ENCODE results near the gene MTG2. TPM values are rescaled to one million over a fixed set of nuclear protein-coding genes. Genes with fewer than 3 reads are reported as not detected.

The MTG2 gene
- total RNA-seq, 1 experiment from 2014 or later = 27.9 TPM

DNA sequence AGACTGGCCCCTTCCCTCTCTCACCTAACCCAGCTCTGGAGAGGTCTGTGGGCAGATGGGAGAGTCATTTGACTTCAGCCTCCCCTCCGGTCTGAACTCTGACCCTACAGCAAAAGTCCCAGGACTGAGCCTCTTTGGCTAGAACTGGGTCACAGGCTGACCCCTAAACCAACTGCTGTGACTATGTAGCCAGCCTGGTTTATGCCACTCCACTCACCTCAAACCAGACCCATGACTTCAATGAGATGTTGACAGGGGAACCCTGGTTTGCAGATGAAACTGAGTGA is 54.6 kb downstream of the MTG2 start:
- H3K36me3 Mint-ChIP-seq = peaks cover 6% of the 10 kb centered on the region
- DNase-seq (ENCODE audit: low spot score) = no peak
- TF ChIP-seq, protein P1, sequence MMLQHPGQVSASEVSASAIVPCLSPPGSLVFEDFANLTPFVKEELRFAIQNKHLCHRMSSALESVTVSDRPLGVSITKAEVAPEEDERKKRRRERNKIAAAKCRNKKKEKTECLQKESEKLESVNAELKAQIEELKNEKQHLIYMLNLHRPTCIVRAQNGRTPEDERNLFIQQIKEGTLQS (CRISPR knock-in tag; conservative IDR thresholded peaks at IDR 0.05) = no peak
- TF ChIP-seq, protein P2, sequence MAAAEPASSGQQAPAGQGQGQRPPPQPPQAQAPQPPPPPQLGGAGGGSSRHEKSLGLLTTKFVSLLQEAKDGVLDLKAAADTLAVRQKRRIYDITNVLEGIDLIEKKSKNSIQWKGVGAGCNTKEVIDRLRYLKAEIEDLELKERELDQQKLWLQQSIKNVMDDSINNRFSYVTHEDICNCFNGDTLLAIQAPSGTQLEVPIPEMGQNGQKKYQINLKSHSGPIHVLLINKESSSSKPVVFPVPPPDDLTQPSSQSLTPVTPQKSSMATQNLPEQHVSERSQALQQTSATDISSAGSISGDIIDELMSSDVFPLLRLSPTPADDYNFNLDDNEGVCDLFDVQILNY (CRISPR knock-in tag; IDR thresholded peaks at IDR 0.05) = no peak
- TF ChIP-seq, protein P3, sequence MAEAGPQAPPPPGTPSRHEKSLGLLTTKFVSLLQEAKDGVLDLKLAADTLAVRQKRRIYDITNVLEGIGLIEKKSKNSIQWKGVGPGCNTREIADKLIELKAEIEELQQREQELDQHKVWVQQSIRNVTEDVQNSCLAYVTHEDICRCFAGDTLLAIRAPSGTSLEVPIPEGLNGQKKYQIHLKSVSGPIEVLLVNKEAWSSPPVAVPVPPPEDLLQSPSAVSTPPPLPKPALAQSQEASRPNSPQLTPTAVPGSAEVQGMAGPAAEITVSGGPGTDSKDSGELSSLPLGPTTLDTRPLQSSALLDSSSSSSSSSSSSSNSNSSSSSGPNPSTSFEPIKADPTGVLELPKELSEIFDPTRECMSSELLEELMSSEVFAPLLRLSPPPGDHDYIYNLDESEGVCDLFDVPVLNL (CRISPR knock-in tag; IDR thresholded peaks at IDR 0.05; ENCODE audit: borderline replicate concordance, low read depth) = no peak
- TF ChIP-seq, protein P4, sequence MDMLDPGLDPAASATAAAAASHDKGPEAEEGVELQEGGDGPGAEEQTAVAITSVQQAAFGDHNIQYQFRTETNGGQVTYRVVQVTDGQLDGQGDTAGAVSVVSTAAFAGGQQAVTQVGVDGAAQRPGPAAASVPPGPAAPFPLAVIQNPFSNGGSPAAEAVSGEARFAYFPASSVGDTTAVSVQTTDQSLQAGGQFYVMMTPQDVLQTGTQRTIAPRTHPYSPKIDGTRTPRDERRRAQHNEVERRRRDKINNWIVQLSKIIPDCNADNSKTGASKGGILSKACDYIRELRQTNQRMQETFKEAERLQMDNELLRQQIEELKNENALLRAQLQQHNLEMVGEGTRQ (CRISPR knock-in tag; IDR thresholded peaks at IDR 0.05) = no peak
- TF ChIP-seq IRF2 (CRISPR knock-in tag; IDR thresholded peaks at IDR 0.05; ENCODE audit: borderline replicate concordance, low read depth) = no peak
- no peak for TF ChIP-seq TEAD1 (CRISPR knock-in tag; IDR thresholded peaks at IDR 0.05)
- no peak for TF ChIP-seq SOX15 (CRISPR knock-in tag; IDR thresholded peaks at IDR 0.05)
- TF ChIP-seq, protein P5, sequence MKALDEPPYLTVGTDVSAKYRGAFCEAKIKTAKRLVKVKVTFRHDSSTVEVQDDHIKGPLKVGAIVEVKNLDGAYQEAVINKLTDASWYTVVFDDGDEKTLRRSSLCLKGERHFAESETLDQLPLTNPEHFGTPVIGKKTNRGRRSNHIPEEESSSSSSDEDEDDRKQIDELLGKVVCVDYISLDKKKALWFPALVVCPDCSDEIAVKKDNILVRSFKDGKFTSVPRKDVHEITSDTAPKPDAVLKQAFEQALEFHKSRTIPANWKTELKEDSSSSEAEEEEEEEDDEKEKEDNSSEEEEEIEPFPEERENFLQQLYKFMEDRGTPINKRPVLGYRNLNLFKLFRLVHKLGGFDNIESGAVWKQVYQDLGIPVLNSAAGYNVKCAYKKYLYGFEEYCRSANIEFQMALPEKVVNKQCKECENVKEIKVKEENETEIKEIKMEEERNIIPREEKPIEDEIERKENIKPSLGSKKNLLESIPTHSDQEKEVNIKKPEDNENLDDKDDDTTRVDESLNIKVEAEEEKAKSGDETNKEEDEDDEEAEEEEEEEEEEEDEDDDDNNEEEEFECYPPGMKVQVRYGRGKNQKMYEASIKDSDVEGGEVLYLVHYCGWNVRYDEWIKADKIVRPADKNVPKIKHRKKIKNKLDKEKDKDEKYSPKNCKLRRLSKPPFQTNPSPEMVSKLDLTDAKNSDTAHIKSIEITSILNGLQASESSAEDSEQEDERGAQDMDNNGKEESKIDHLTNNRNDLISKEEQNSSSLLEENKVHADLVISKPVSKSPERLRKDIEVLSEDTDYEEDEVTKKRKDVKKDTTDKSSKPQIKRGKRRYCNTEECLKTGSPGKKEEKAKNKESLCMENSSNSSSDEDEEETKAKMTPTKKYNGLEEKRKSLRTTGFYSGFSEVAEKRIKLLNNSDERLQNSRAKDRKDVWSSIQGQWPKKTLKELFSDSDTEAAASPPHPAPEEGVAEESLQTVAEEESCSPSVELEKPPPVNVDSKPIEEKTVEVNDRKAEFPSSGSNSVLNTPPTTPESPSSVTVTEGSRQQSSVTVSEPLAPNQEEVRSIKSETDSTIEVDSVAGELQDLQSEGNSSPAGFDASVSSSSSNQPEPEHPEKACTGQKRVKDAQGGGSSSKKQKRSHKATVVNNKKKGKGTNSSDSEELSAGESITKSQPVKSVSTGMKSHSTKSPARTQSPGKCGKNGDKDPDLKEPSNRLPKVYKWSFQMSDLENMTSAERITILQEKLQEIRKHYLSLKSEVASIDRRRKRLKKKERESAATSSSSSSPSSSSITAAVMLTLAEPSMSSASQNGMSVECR (CRISPR knock-in tag; IDR thresholded peaks at IDR 0.05; ENCODE audit: borderline replicate concordance) = no peak
- TF ChIP-seq, protein P6, sequence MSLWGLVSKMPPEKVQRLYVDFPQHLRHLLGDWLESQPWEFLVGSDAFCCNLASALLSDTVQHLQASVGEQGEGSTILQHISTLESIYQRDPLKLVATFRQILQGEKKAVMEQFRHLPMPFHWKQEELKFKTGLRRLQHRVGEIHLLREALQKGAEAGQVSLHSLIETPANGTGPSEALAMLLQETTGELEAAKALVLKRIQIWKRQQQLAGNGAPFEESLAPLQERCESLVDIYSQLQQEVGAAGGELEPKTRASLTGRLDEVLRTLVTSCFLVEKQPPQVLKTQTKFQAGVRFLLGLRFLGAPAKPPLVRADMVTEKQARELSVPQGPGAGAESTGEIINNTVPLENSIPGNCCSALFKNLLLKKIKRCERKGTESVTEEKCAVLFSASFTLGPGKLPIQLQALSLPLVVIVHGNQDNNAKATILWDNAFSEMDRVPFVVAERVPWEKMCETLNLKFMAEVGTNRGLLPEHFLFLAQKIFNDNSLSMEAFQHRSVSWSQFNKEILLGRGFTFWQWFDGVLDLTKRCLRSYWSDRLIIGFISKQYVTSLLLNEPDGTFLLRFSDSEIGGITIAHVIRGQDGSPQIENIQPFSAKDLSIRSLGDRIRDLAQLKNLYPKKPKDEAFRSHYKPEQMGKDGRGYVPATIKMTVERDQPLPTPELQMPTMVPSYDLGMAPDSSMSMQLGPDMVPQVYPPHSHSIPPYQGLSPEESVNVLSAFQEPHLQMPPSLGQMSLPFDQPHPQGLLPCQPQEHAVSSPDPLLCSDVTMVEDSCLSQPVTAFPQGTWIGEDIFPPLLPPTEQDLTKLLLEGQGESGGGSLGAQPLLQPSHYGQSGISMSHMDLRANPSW (CRISPR knock-in tag; conservative IDR thresholded peaks at IDR 0.05; ENCODE audit: low read depth) = no peak
- TF ChIP-seq ZNF317 (CRISPR knock-in tag; IDR thresholded peaks at IDR 0.05; ENCODE audit: borderline replicate concordance, low read depth) = no peak
- TF ChIP-seq FOXK1 (CRISPR knock-in tag; IDR thresholded peaks at IDR 0.05) = no peak
- no peak for TF ChIP-seq CBFB (CRISPR knock-in tag; IDR thresholded peaks at IDR 0.05; ENCODE audit: low read depth)
- TF ChIP-seq KAT7 (CRISPR knock-in tag; IDR thresholded peaks at IDR 0.05; ENCODE audit: borderline replicate concordance) = no peak
- ChIA-PET CTCF (no interaction called here), POLR2A (no interaction called here)
- peaks cover 5% of the 10 kb centered on the region for H3K9me3 Mint-ChIP-seq
- no peaks in the 10 kb centered on the region for H3K27me3 Mint-ChIP-seq (ENCODE audit: low read depth)
- H3K27ac Mint-ChIP-seq = peak overlapping the region; percentile 87
- H3K4me1 Mint-ChIP-seq = peaks cover 15% of the 10 kb centered on the region
- ATAC-seq = no peak
- H3K4me3 Mint-ChIP-seq = peak overlapping the region; percentile 65

All from WTC11 (cell line).